Measurements from ENCODE around the gene BBS12. TPM values are rescaled to one million over a fixed set of nuclear protein-coding genes. Genes with fewer than 3 reads are reported as not detected.
"Not testable (repeated sequence)": the region's sequence is repeated elsewhere in the genome, so short reads cannot be mapped to it uniquely, and the experiment has no call there.

The BBS12 gene
- total and polyA plus RNA-seq, 2 donors (not counting 1 experiment from before 2014, with no cell fraction given), result 0.25 to 3.4 TPM

DNA sequence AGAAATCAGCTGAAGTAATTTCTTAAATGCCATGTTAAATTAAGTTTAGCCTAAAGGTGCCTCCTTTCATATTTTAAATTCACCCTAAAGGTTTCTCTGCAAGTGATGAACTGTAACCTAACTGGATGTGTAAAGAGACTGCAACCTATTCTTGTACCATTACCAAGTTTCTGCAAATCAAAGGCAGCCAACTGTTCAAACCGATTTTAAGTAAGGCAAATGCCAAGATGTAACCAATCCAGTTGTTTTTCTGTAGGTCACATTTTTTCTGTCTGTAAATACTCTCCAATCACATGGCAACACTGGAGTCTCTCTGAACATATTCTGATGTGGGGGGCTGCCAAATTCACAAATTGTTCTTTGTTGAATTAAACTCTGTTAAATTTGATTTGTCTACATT is 51.8 kb downstream of the BBS12 start:
- Histone ChIP-seq H2AFZ (ENCODE audit: insufficient read depth, low read depth, low read length, poor library complexity, severe bottlenecking) (no peak overlapping the region), H3K36me3 (replicated peaks in 1 of 2; ENCODE audit: control extremely low read depth in 1 of 2, control insufficient read depth in 1 of 2, extremely low read depth in 1 of 2, insufficient read depth in 2 of 2, low read length in 1 of 2) (no peaks in the 10 kb centered on the region), H3K9ac (ENCODE audit: low read length) (no peak overlapping the region), H4K20me1 (ENCODE audit: control insufficient read depth, insufficient read depth, low read length, poor library complexity, severe bottlenecking) (no peaks in the 10 kb centered on the region), H3K4me2 (replicated peaks; ENCODE audit: low read depth, low read length, poor library complexity, severe bottlenecking) (no peak overlapping the region), H3K79me2 (ENCODE audit: control insufficient read depth, insufficient read depth, low read length) (no peaks in the 10 kb centered on the region), H3K9me3 (ENCODE audit: control extremely low read depth in 1 of 3, control insufficient read depth in 2 of 3, insufficient read depth in 1 of 3, low read length in 2 of 3) (no peaks in the 10 kb centered on the region), H3K27ac (ENCODE audit: low read length in 2 of 2) (no peak overlapping the region), H3K4me1 (ENCODE audit: control insufficient read depth in 2 of 2, insufficient read depth in 2 of 2, low read length in 2 of 2) (no peaks in the 10 kb centered on the region), H3K27me3 (replicated peaks in 1 of 4; ENCODE audit: control extremely low read depth in 1 of 4, control insufficient read depth in 3 of 4, insufficient read depth in 4 of 4, low read length in 3 of 4) (no peaks in the 10 kb centered on the region), H3K4me3 (ENCODE audit: control extremely low read depth in 1 of 5, extremely low read depth in 1 of 5, insufficient read depth in 1 of 5, low read depth in 2 of 5, low read length in 4 of 5) (no peak overlapping the region)
- Mint-ChIP-seq H3K27me3 (peaks cover 14% of the 10 kb centered on the region), H3K4me3 (no peak overlapping the region), H3K4me1 (no peaks in the 10 kb centered on the region), H3K9me3 (ENCODE audit: insufficient read depth) (no peaks in the 10 kb centered on the region), H3K27ac (no peak overlapping the region)
- ChIA-PET POLR2A (no interaction called here), CTCF (no interaction called here)
- no peak for DNase-seq
- ATAC-seq (ENCODE audit: low read depth), result no peak
- TF ChIP-seq EZH2 (IDR thresholded peaks at IDR 0.05; ENCODE audit: borderline replicate concordance, insufficient read depth, low read depth, low read length, poor library complexity, severe bottlenecking), result no peak
- TF ChIP-seq, protein P1, sequence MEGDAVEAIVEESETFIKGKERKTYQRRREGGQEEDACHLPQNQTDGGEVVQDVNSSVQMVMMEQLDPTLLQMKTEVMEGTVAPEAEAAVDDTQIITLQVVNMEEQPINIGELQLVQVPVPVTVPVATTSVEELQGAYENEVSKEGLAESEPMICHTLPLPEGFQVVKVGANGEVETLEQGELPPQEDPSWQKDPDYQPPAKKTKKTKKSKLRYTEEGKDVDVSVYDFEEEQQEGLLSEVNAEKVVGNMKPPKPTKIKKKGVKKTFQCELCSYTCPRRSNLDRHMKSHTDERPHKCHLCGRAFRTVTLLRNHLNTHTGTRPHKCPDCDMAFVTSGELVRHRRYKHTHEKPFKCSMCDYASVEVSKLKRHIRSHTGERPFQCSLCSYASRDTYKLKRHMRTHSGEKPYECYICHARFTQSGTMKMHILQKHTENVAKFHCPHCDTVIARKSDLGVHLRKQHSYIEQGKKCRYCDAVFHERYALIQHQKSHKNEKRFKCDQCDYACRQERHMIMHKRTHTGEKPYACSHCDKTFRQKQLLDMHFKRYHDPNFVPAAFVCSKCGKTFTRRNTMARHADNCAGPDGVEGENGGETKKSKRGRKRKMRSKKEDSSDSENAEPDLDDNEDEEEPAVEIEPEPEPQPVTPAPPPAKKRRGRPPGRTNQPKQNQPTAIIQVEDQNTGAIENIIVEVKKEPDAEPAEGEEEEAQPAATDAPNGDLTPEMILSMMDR (IDR thresholded peaks at IDR 0.05), result no peak
- intact Hi-C loops (cut with micrococcal nuclease), result no loop called here
- WGBS (ENCODE audit: insufficient coverage), result no CpG with 5 or more reads among the region's 1 CpG

DNA sequence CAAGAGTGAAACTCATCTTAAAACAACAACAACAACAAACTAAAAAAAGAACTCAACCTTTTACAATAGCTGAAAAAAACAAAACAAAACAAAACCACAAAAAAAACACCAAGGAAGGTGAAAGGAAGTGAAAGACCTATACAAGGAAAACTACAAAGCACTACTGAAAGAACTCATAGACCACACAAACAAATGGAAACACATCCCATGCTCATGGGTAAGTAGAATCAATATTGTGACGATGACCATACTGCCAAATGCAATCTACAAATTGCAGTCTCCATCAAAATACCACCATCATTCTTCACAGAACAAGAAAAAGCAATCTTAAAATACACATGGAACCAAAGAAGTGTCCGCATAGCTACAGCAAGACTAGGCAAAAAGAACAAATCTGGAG is 52.6 kb downstream of the BBS12 start:
- no peaks in the 10 kb centered on the region for H3K4me1 ChIP-seq (ENCODE audit: control insufficient read depth in 2 of 2, insufficient read depth in 2 of 2, low read length in 2 of 2)
- H3K27ac Mint-ChIP-seq, result no peak overlapping the region
- peaks cover 14% of the 10 kb centered on the region for H3K27me3 Mint-ChIP-seq
- H3K79me2 ChIP-seq (ENCODE audit: control insufficient read depth, insufficient read depth, low read length), result no peaks in the 10 kb centered on the region
- H2AFZ ChIP-seq (ENCODE audit: insufficient read depth, low read depth, low read length, poor library complexity, severe bottlenecking), result no peak overlapping the region
- no peaks in the 10 kb centered on the region for H3K9me3 Mint-ChIP-seq (ENCODE audit: insufficient read depth)
- ChIA-PET POLR2A (no interaction called here), CTCF (no interaction called here)
- no peak overlapping the region for H3K9ac ChIP-seq (ENCODE audit: low read length)
- H3K4me1 Mint-ChIP-seq, result no peaks in the 10 kb centered on the region
- no peak overlapping the region for H3K4me3 Mint-ChIP-seq
- no peak overlapping the region for H3K27ac ChIP-seq (ENCODE audit: low read length in 2 of 2)
- H4K20me1 ChIP-seq (ENCODE audit: control insufficient read depth, insufficient read depth, low read length, poor library complexity, severe bottlenecking), result no peaks in the 10 kb centered on the region
- ATAC-seq (ENCODE audit: low read depth) (no peak), DNase-seq (no peak)
- H3K27me3 ChIP-seq (replicated peaks in 1 of 4; ENCODE audit: control extremely low read depth in 1 of 4, control insufficient read depth in 3 of 4, insufficient read depth in 4 of 4, low read length in 3 of 4), result no peaks in the 10 kb centered on the region
- no peaks in the 10 kb centered on the region for H3K9me3 ChIP-seq (ENCODE audit: control extremely low read depth in 1 of 3, control insufficient read depth in 2 of 3, insufficient read depth in 1 of 3, low read length in 2 of 3)
- no peak overlapping the region for H3K4me2 ChIP-seq (replicated peaks; ENCODE audit: low read depth, low read length, poor library complexity, severe bottlenecking)
- intact Hi-C loops (cut with micrococcal nuclease), result no loop called here
- WGBS (ENCODE audit: insufficient coverage), result 100% methylated on average over 1 of the region's 2 CpGs
- H3K36me3 ChIP-seq (replicated peaks in 1 of 2; ENCODE audit: control extremely low read depth in 1 of 2, control insufficient read depth in 1 of 2, extremely low read depth in 1 of 2, insufficient read depth in 2 of 2, low read length in 1 of 2), result no peaks in the 10 kb centered on the region
- no peak overlapping the region for H3K4me3 ChIP-seq (ENCODE audit: control extremely low read depth in 1 of 5, extremely low read depth in 1 of 5, insufficient read depth in 1 of 5, low read depth in 2 of 5, low read length in 4 of 5)
- TF ChIP-seq, protein P1 (IDR thresholded peaks at IDR 0.05), result no peak

DNA sequence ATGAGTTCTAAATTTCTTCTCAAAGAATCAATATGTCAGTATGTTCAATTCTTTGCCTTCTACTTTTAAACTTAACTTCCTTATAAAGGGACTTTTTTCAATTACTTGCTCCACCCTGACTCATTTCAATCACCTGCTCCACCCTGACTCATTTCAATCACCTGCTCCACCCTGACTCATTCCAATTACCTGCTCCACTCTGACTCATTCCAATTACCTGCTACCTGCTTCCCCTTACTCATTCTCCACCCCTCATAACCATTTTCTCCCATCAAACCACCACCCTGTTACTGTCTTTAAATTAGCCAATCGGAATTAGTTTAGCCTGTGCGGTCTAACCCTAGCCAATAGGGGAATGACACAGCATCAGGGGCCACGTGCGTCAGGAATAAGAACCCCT is 53.8 kb downstream of the BBS12 start:
- H3K4me2 ChIP-seq (replicated peaks; ENCODE audit: low read depth, low read length, poor library complexity, severe bottlenecking); POLR2A ChIA-PET: not testable (repeated sequence)

More for the DNA sequence above, 53.8 kb downstream of the BBS12 start:
- peaks cover 14% of the 10 kb centered on the region for H3K27me3 Mint-ChIP-seq
- H4K20me1 ChIP-seq (ENCODE audit: control insufficient read depth, insufficient read depth, low read length, poor library complexity, severe bottlenecking); H3K4me3 ChIP-seq (ENCODE audit: control extremely low read depth in 1 of 5, extremely low read depth in 1 of 5, insufficient read depth in 1 of 5, low read depth in 2 of 5, low read length in 4 of 5); H3K27ac Mint-ChIP-seq; ATAC-seq (ENCODE audit: low read depth); H3K4me1 Mint-ChIP-seq; DNase-seq; H3K79me2 ChIP-seq (ENCODE audit: control insufficient read depth, insufficient read depth, low read length); intact Hi-C loops (cut with micrococcal nuclease); H3K9me3 ChIP-seq (ENCODE audit: control extremely low read depth in 1 of 3, control insufficient read depth in 2 of 3, insufficient read depth in 1 of 3, low read length in 2 of 3); H3K4me1 ChIP-seq (ENCODE audit: control insufficient read depth in 2 of 2, insufficient read depth in 2 of 2, low read length in 2 of 2); H3K4me3 Mint-ChIP-seq; H3K36me3 ChIP-seq (replicated peaks in 1 of 2; ENCODE audit: control extremely low read depth in 1 of 2, control insufficient read depth in 1 of 2, extremely low read depth in 1 of 2, insufficient read depth in 2 of 2, low read length in 1 of 2); H2AFZ ChIP-seq (ENCODE audit: insufficient read depth, low read depth, low read length, poor library complexity, severe bottlenecking); CTCF ChIA-PET; H3K27ac ChIP-seq (ENCODE audit: low read length in 2 of 2); H3K27me3 ChIP-seq (replicated peaks in 1 of 4; ENCODE audit: control extremely low read depth in 1 of 4, control insufficient read depth in 3 of 4, insufficient read depth in 4 of 4, low read length in 3 of 4); H3K9ac ChIP-seq (ENCODE audit: low read length); H3K9me3 Mint-ChIP-seq (ENCODE audit: insufficient read depth): not testable (repeated sequence)
- WGBS (ENCODE audit: insufficient coverage), result 100% methylated on average over 2 of the region's 4 CpGs

Measured in B cell (primary cell).